Loucy (cell line): Measurements from ENCODE around the gene CDH4.

ENCODE experiments used
- EZH2phosphoT487 ChIP-seq: fragments of 200-600 bp; IDR thresholded peaks from 2 replicates; pipeline ENCODE4 v1.6.1; 2018; ENCODE audit warnings: antibody characterized with exemption, mild to moderate bottlenecking, moderate library complexity, borderline replicate concordance
- TF ChIP-seq, protein P1 (sequence below): fragments of 200-600 bp; sonication (generic); conservative IDR thresholded peaks from 2 replicates; pipeline ENCODE4 v1.5.1; 2014; ENCODE audit warnings: mild to moderate bottlenecking, antibody characterized with exemption, low read length

DNA sequence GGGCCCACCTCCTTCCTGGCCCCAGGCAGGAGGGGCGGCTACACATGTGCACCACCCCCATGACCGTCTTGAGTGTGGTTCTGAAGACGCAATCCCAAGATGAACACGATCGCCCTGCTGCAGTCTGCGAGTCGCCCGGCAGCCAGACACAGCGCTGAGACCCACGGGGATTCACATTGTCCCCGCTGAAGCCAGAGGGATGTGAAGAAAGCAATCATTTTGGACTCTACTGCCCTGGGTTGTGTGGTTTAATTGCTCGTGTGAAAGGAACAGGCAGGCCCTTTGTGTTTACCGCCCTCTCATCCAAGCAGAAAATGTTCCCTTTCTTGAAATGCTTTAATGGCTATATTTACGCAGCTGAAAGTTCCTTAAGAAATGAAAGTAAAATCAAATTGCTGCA lies 534.2 kb downstream of the CDH4 start:
- TF ChIP-seq, protein P1, sequence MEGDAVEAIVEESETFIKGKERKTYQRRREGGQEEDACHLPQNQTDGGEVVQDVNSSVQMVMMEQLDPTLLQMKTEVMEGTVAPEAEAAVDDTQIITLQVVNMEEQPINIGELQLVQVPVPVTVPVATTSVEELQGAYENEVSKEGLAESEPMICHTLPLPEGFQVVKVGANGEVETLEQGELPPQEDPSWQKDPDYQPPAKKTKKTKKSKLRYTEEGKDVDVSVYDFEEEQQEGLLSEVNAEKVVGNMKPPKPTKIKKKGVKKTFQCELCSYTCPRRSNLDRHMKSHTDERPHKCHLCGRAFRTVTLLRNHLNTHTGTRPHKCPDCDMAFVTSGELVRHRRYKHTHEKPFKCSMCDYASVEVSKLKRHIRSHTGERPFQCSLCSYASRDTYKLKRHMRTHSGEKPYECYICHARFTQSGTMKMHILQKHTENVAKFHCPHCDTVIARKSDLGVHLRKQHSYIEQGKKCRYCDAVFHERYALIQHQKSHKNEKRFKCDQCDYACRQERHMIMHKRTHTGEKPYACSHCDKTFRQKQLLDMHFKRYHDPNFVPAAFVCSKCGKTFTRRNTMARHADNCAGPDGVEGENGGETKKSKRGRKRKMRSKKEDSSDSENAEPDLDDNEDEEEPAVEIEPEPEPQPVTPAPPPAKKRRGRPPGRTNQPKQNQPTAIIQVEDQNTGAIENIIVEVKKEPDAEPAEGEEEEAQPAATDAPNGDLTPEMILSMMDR: no peak
- no peak for TF ChIP-seq EZH2phosphoT487
